NCI-H524 treated with DMSO at 0.1 percent for 48 hours (cell line): ENCODE results near the gene FYB1.
A peak's percentile ranks its signal among the peaks of the same experiment; 100 is the strongest.

Experiments
- DNase-seq: peaks from one replicate; lab custom pipeline; 2025; lab: John Stamatoyannopoulos, UW

Gene FYB1

DNA sequence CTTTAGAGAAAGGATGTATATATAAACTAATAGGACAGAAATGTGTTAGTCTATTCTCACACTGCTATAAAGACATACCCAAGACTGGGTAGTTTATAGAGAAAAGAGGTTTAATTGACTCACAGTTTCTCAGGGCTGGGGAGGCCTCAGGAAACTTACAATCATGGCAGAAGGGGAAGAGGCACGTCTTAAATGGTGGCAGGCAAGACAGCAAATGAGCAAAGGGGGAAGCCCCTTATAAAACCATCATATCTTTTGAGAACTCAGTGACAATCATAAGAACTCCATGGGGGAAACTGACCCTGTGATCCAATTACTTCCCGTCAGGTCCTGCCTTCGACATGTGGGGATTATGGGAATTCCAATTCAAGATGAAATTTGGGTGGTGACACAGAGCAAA, 136.4 kb downstream of the FYB1 start:
- no peak for DNase-seq

GRCh38 chr5:39080597-39081204, 138.7 kb downstream of the FYB1 start:
- peak; percentile 41 for DNase-seq

DNA sequence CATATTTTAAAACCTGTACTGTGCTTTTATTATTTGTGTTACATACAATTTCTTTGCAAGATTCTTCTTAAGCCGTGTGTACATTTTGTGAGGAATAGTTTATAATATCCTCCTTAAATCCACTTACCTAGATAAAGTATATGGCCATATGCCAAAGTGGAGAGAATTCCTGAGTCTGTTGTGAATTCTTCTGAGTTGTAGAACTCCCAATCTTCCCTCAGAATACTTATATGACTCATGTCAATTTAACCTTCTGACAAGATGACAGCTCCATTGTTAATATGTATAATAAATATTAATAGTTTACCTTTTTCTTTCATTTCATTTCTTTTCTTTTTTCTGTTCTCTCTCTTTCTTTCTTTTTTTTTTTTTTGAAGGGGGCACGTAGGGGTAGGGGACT, 139.2 kb downstream of the FYB1 start:
- no peak for DNase-seq

DNA sequence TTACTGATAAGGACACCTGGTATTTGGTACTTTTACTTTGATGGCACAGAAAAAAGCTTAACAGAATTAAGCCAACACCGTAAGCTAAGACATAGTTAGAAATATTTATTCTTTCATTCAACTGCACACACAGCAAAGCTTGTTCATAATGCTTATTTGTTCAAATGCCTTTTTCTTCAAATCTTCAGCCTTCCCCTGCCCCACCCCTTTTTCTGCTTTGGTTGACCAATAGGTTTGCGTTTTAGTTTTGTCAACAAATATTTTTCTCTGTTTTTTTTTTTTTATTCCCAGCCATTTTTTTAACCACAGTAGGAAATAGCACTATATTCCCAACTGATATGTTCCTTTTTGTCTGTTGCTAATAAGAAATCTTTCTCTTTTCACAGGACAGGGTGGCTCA, 140.2 kb downstream of the FYB1 start:
- no peak for DNase-seq

- no peak for DNase-seq
Observed at GRCh38 chr5:39076757-39077728, 142.3 kb downstream of the FYB1 start.

GRCh38 chr5:39076101-39076756, 143.1 kb downstream of the FYB1 start:
- DNase-seq, result no peak

DNA sequence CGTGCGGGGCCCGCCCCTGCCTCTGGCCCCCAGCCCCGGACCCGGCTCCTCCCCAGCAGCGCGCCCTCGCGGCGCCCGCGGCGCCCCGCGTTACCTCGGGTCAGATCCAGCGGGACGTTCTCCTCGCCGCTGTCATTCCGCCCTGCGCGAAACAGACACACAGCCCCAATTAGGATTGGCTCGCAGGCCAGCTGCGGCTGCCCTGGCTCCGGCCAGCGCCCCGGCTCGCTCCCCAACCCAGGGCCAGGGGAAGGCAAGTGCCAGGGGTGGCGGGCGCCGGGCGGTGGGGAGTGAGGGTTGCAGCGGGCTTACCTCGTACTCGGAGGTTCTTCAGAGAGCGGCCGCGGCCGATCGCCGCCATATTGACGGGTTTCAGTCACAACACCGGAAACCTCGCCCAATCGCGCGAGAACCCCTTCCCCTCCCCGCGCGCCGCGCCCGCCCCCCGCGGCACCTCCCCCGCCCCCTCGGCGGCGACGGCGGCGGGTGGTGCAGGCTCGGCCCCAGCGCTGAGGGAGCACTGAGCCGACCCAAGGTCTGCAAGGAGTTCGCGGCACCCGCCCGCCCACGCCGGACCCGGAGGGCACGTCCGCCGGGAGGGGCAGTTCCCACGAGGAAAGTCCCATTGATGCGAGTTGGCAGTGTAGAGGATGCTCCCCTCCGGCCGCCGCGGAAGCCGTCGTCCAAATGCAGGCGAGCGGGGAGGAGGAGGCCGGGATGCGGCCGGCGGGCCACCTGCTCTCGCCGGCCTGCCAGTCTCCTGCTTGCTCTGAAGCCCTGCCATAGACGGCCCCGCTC, 145.1 kb downstream of the FYB1 start, which contains the start of gene RICTOR:
Gene RICTOR (minus strand): TSS at position 383 of the 798 bp plus-strand sequence. CDS start 22 bp downstream, at position 361.
- peak; percentile 37 for DNase-seq

DNA sequence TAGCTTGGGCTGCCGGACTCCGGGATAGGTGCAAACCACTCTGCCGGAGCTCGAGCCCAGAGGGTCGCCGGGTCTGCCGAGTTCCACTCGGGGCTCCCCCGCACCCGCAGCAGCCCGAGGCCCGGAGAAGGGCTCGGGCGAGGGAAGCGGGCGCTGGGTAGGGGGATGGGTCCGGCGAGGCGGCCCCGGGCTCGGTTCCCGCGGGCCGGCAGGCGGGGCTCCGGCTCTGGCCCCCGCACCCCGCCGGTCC, 145.7 kb downstream of the FYB1 start:
- DNase-seq, result no peak

GRCh38 chr5:39072925-39073766, 146.2 kb downstream of the FYB1 start:
- DNase-seq, result peak; percentile 10

GRCh38 chr5:39068099-39068498, 151.3 kb downstream of the FYB1 start:
- no peak for DNase-seq

GRCh38 chr5:39064450-39064849, 154.9 kb downstream of the FYB1 start:
- DNase-seq, result no peak

GRCh38 chr5:39063037-39063436, 156.3 kb downstream of the FYB1 start:
- no peak for DNase-seq

- no peak for DNase-seq
Observed at GRCh38 chr5:39062530-39062929, 156.8 kb downstream of the FYB1 start.

DNA sequence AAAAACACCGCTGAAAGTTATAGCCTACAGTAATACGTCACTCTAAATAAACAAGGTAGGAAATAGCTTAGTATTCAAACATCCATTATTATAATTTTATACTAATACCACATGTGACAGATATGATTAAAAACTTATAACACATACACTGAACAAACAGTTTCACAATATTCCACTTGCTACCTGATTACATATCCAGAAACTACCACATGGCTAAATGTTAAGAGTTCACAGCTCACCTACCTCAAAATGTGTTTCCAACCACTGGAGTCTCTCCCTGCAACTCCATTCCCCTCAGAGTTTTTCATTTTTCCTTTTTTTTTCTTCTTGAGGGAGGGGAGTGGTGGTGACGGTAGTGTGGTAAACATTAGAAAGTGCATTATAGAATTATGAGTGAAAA, 157.3 kb downstream of the FYB1 start:
- DNase-seq, result no peak

- DNase-seq, result no peak
Observed at GRCh38 chr5:39059064-39059463, 160.3 kb downstream of the FYB1 start.

DNA sequence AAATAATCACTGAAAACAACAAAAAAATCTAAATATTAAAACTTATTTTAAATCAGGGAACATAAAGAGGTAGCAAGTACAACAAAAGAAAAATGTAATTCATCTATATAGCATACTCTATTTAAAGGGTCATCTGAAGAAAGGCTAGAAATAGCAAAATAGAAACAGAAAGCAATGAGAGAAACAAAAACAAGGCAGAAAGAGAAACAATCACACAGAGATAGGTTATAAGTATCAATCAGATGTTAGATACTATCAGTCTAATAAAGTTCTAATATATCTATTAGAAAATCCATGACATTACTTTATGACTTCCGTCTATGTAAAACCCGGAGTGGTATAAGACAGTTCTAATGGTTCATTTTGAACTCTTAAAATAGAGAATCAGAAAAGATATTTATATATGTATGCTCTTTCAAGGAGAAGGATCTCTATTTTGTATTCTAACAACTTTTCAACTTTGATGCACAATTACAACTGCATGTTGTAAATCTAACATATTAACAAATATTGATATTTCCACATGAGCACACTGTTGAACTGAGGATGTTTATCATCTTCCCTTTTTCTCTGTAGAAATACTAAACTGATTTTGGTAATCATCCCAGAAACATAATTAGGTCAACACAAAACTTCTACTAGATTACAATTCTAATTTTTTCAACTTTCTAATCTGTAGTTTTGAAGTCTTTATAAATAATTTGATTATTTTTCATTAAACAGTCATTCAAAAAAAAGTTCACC, 161.0 kb downstream of the FYB1 start:
- no peak for DNase-seq

DNA sequence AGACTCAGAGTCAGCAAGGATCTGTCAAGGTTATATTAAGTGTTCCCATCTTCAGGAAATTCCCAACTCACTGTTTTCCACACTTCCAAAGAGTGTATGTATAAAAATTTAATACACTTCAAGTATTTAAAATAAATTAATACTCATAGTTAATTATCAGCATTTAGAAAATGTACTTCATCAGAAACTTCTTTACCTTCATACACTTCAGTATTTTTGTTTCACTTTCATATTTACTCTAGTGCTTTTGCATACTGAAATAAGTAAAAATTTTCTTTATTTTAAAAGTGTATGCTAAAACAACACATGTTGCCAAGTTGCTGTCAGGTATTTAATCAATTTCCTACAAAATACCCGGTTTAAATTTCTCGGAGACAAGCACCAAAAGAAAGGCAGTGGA, 161.6 kb downstream of the FYB1 start:
- no peak for DNase-seq

GRCh38 chr5:39055768-39056398, 163.5 kb downstream of the FYB1 start:
- DNase-seq, result no peak
